ENCODE results near the gene JOSD2. TPM values are rescaled to one million over a fixed set of nuclear protein-coding genes. Genes with fewer than 3 reads are reported as not detected.

Gene JOSD2
- total and polyA plus RNA-seq, 2 of the 4 experiments (the other 2 are of a cell fraction): 12.2 to 54.1 TPM

DNA sequence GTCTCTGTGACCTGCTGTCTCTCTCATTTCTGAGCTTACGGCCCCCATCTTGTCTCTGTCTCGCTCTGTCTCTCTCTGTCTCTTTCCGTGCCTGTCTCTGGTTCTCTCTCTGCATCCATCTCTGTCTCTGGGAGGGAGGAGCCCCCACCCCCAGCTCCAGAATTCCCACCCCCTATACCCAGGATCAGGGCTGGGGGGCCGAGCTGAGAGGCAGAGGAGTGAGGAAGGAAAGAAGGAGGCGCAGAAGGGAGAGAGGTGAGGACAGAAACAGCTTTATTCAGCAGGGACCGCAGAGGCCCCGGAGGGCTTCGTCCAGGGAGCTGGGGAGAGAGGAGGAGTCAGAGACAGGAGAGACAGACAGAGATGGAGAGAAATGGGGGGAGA lies 14.0 kb downstream of the JOSD2 start:
- no peaks in the 10 kb centered on the region for H3K4me1 ChIP-seq (ENCODE audit: control insufficient read depth, insufficient read depth, low read length)
- H3K4me2 ChIP-seq (ENCODE audit: low read depth, low read length): no peak overlapping the region
- H2BK15ac ChIP-seq (ENCODE audit: low read depth, low read length): no peak overlapping the region
- no peak overlapping the region for H4K91ac ChIP-seq (ENCODE audit: insufficient read depth, low read depth, low read length)
- intact Hi-C loops (cut with micrococcal nuclease): no loop called here
- no peak overlapping the region for H2BK5ac ChIP-seq (ENCODE audit: low read depth, low read length, poor library complexity, severe bottlenecking)
- H3K9me3 ChIP-seq (ENCODE audit: control insufficient read depth, insufficient read depth, low read length): no peaks in the 10 kb centered on the region
- POLR2A ChIA-PET (ENCODE audit: unreplicated experiment): no interaction called here
- dilution Hi-C loops (cut with HindIII; ENCODE audit: low sequenced_read_pairs, unreplicated experiment): no loop called here
- BruUV-seq (replicated peaks): no TSS peak
- H3K27me3 ChIP-seq (ENCODE audit: control insufficient read depth, insufficient read depth, low read length): peaks cover 39% of the 10 kb centered on the region
- ATAC-seq (ENCODE audit: low read depth) (no peak), DNase-seq (no peak)
- 39% methylated on average over 4 of the region's 8 CpGs; no CpG with 5 or more reads in 1 of the 2 experiments for WGBS, 2 experiments (ENCODE audit: extremely low coverage in 2 of 2, insufficient read length in 1 of 2)
- no peak overlapping the region for H2AK5ac ChIP-seq (ENCODE audit: low read depth, low read length)
- H3K23ac ChIP-seq (ENCODE audit: low read depth, low read length): no peak overlapping the region
- H3K14ac ChIP-seq (replicated peaks; ENCODE audit: low read depth, low read length): no peak overlapping the region
- H3K4me3 ChIP-seq (ENCODE audit: insufficient read depth, low read depth, low read length): no peak overlapping the region
- no peak for TF ChIP-seq RCOR1 (IDR thresholded peaks at IDR 0.05; ENCODE audit: insufficient replicate concordance, low read length)
- TF ChIP-seq, protein P1, sequence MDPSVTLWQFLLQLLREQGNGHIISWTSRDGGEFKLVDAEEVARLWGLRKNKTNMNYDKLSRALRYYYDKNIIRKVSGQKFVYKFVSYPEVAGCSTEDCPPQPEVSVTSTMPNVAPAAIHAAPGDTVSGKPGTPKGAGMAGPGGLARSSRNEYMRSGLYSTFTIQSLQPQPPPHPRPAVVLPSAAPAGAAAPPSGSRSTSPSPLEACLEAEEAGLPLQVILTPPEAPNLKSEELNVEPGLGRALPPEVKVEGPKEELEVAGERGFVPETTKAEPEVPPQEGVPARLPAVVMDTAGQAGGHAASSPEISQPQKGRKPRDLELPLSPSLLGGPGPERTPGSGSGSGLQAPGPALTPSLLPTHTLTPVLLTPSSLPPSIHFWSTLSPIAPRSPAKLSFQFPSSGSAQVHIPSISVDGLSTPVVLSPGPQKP (IDR thresholded peaks at IDR 0.05; ENCODE audit: borderline replicate concordance, low read depth, low read length): no peak
- TF ChIP-seq CHD1 (IDR thresholded peaks at IDR 0.05; ENCODE audit: low read depth, low read length): no peak
- no peak for TF ChIP-seq RAD21 (IDR thresholded peaks at IDR 0.05; ENCODE audit: low read length)
- TF ChIP-seq, protein P2, sequence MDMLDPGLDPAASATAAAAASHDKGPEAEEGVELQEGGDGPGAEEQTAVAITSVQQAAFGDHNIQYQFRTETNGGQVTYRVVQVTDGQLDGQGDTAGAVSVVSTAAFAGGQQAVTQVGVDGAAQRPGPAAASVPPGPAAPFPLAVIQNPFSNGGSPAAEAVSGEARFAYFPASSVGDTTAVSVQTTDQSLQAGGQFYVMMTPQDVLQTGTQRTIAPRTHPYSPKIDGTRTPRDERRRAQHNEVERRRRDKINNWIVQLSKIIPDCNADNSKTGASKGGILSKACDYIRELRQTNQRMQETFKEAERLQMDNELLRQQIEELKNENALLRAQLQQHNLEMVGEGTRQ (IDR thresholded peaks at IDR 0.05; ENCODE audit: low read depth, low read length): no peak
- TF ChIP-seq CEBPB (IDR thresholded peaks at IDR 0.05; ENCODE audit: low read depth, low read length): no peak
- TF ChIP-seq SMC3 (IDR thresholded peaks at IDR 0.05; ENCODE audit: low read depth, low read length): no peak
- TF ChIP-seq, protein P3, sequence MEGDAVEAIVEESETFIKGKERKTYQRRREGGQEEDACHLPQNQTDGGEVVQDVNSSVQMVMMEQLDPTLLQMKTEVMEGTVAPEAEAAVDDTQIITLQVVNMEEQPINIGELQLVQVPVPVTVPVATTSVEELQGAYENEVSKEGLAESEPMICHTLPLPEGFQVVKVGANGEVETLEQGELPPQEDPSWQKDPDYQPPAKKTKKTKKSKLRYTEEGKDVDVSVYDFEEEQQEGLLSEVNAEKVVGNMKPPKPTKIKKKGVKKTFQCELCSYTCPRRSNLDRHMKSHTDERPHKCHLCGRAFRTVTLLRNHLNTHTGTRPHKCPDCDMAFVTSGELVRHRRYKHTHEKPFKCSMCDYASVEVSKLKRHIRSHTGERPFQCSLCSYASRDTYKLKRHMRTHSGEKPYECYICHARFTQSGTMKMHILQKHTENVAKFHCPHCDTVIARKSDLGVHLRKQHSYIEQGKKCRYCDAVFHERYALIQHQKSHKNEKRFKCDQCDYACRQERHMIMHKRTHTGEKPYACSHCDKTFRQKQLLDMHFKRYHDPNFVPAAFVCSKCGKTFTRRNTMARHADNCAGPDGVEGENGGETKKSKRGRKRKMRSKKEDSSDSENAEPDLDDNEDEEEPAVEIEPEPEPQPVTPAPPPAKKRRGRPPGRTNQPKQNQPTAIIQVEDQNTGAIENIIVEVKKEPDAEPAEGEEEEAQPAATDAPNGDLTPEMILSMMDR (conservative IDR thresholded peaks at IDR 0.05; ENCODE audit: low read depth, low read length): no peak
- TF ChIP-seq MAFK (IDR thresholded peaks at IDR 0.05; ENCODE audit: low read depth, low read length): no peak
- no peak for TF ChIP-seq NFE2L2 (IDR thresholded peaks at IDR 0.05; ENCODE audit: low read depth, low read length)
- TF ChIP-seq FOS (IDR thresholded peaks at IDR 0.05; ENCODE audit: low read depth, low read length): no peak
- no peak for TF ChIP-seq BHLHE40 (IDR thresholded peaks at IDR 0.05; ENCODE audit: low read depth, low read length)
- TF ChIP-seq MAZ (IDR thresholded peaks at IDR 0.05; ENCODE audit: borderline replicate concordance, low read depth, low read length): no peak
- no peak for TF ChIP-seq RFX5 (IDR thresholded peaks at IDR 0.05; ENCODE audit: low read depth, low read length)
- TF ChIP-seq MXI1 (IDR thresholded peaks at IDR 0.05; ENCODE audit: borderline replicate concordance, low read depth, low read length): no peak
- no peak for TF ChIP-seq POLR2A (IDR thresholded peaks at IDR 0.05; ENCODE audit: low read depth, low read length)
- no peak overlapping the region for H3K9ac ChIP-seq (ENCODE audit: low read depth, low read length)
- H3K36me3 ChIP-seq (ENCODE audit: control insufficient read depth, insufficient read depth, low read length): no peaks in the 10 kb centered on the region
- H2AK9ac ChIP-seq (replicated peaks; ENCODE audit: low read depth, low read length, poor library complexity): no peak overlapping the region
- no peak overlapping the region for H2AFZ ChIP-seq (replicated peaks; ENCODE audit: low read length, poor library complexity)
- no peaks in the 10 kb centered on the region for H4K20me1 ChIP-seq (ENCODE audit: insufficient read depth, low read length)
- H3K27ac ChIP-seq (ENCODE audit: insufficient read depth, low read length): no peak overlapping the region
- H4K5ac ChIP-seq (ENCODE audit: low read depth, low read length): no peak overlapping the region
- H3K79me1 ChIP-seq (ENCODE audit: low read depth in 1 of 2, low read length in 2 of 2): no peaks in the 10 kb centered on the region
- no peak overlapping the region for H3K18ac ChIP-seq (ENCODE audit: low read depth, low read length)
- H4K8ac ChIP-seq (ENCODE audit: low read depth in 2 of 2, low read length in 2 of 2): no peak overlapping the region
- no peak overlapping the region for H2BK20ac ChIP-seq (ENCODE audit: low read depth, low read length)
- H3K4ac ChIP-seq (ENCODE audit: low read depth, low read length): no peak overlapping the region
- no peak overlapping the region for H2BK120ac ChIP-seq (ENCODE audit: low read depth, low read length)
- in situ Hi-C loops (cut with MboI; ENCODE audit: low sequenced_read_pairs): no loop called here
- no peak overlapping the region for H3K56ac ChIP-seq (ENCODE audit: extremely low read depth, insufficient read depth, low read length)
- CTCF ChIA-PET: no interaction called here
- H3K9me1 ChIP-seq (ENCODE audit: insufficient read depth, low read length): no peaks in the 10 kb centered on the region

All from IMR-90 (cell line).